RPMI8226 (cell line): Measurements from ENCODE around the gene IRF9.

Experiments
- DNase-seq: peaks from one replicate; pipeline ENCODE4 v3.0.0-alpha.2; 2015

The IRF9 gene

GRCh38 chr14:24178399-24179178, 17.5 kb downstream of the IRF9 start:
- DNase-seq: no peak

DNA sequence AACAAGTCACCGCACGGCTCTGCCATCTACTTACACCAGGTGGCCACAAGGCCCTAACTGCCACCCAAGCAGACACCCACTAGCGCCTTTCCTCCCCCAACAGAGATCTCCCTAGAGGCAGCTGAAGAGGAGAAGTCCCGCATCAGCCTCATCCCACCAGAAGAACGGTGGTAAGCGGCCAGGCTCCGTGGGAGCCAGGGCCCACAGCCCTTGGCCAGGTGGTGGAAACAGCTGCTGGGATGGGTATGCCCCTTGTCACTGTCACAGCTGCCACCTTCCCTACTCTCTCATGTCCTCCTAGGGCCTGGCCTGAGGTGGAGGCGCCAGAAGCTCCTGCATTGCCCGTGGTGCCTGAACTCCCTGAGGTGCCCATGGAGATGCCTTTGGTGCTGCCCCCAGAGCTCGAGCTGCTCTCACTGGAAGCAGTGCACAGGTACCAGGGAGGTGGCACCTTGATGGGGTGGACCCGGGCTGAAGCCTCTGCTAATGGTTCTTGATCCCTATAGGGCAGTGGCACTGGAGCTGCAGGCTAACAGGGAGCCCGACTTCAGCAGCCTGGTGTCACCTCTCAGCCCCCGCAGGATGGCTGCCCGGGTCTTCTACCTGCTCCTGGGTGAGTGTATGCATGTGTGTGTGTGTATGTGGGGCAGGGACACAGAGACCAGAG, 18.4 kb downstream of the IRF9 start:
- no peak for DNase-seq

DNA sequence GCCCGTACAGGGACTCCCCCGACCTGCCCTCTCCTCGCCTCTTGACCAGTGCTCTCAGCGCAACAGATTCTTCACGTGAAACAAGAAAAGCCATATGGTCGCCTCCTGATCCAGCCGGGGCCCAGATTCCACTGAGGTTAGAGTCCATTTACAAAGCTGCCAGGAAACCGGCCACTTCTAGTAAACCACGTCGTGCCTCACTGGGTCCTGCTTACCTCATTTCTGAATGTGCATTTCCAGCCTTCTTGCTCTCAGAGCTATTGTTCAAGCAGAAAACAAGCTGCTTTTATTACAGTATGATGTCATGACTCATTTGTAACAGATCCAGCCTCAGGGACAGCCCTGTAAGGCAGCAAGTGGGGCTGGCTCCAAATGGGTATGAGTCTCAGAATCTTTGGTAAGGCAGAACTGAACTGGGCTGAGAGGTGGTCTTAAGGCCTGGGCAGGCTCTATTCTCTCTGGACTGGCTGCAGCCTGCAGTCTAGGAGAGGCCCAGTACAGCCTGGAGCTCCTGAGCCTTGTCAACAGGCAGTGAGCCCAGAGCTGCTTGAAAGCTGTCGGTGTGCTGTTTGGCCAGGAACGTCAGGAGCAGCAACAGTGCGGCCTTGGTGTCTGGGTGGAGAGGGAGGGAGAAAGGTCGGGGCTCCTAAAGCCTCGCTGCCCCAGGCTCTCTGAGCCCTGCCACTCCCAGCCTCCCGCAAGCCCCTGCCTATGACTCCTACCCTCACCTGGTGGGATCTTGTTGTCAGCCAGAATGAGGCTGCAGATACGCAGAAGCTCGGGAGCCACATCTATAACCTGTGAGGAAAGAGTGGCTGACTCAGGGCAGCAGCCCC, 19.1 kb downstream of the IRF9 start:
- no peak for DNase-seq

- DNase-seq: no peak
Measured at GRCh38 chr14:24181371-24182077, 20.5 kb downstream of the IRF9 start.

- DNase-seq: no peak
Measured at GRCh38 chr14:24182110-24182882, 21.2 kb downstream of the IRF9 start.

DNA sequence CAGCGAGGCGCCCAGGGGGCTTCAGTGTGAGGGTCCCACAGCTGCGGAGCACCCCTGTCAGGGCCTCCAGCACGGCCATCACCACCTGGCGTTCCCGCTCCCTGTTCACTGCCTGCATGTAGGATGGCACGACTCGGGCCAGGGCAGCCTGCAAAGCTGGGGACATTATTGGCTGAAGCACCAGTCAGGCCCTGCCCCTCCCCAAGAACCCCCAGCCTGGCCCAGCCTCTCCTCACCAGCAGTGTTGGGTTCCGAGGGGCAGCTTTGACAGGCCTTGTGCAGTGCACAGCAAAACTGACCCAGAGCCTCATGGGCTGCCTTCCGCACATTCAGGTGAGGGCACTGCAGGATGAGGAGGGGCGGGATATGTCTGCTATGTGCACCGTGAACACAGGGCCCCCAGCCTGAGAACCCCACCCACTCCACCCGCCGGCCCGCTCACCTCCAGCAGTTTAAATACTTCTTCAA, 22.0 kb downstream of the IRF9 start:
- DNase-seq: no peak

DNA sequence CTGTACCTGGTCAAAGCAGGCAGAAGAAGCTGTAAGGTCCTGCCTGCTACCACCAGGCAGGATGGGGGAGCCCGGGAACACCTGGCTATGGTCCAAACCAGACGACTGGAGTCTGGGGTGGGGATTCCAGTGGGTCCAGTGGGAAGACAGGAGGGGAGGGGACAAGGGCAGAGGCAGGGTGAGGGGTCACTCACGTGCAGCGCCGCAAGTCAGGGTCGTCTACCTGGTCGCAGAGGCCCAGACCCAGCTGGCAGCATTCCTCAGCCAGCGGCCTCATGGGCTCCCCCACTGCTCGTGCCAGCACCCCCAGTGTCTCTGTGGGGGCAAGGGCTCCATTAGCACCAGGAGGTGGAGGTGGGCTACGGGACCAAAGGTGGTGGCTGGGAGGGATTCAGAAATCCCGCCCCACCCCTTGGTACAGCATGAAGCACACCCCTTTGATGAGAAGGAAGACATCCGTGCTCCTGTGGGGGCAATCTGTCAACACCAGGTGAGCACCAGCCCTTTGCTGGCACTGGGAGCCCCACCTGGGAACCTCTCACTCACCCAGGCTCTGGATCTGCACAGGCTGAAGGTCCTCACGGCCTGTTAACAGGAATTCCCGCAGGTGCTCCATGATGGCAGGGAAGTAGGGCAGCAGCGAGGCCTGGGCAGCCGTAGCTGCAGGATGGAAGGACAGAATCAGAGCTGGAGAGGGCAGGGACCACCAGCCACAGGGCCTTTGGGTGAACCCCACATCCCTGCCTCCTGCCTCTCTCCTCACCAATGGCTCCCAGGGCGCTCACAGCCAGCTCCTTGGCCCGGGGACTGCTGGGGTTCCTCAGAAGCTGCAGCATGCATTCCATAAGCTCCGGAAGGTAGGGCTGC, 23.3 kb downstream of the IRF9 start:
- DNase-seq: no peak

- DNase-seq: no peak
Measured at GRCh38 chr14:24185026-24185425, 24.0 kb downstream of the IRF9 start.

DNA sequence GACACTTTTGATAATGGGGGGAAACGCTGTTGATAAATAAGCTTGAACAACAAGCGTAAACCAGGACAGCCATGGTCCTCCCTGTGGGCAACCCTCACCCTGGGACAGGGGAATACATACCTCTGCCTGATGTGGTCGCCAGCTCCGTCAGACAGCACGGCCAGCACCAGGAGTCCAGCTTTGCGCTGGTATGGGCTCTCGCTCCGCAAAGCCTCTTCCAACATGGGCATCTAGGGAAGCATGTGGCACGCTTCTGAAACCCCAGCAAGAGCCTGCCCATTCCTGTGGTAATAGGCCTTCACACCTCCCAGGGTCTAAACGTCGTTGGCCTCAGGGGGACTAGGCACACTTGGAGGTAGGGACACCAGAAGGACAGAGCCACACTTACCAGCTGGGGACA, 24.7 kb downstream of the IRF9 start:
- no peak for DNase-seq

DNA sequence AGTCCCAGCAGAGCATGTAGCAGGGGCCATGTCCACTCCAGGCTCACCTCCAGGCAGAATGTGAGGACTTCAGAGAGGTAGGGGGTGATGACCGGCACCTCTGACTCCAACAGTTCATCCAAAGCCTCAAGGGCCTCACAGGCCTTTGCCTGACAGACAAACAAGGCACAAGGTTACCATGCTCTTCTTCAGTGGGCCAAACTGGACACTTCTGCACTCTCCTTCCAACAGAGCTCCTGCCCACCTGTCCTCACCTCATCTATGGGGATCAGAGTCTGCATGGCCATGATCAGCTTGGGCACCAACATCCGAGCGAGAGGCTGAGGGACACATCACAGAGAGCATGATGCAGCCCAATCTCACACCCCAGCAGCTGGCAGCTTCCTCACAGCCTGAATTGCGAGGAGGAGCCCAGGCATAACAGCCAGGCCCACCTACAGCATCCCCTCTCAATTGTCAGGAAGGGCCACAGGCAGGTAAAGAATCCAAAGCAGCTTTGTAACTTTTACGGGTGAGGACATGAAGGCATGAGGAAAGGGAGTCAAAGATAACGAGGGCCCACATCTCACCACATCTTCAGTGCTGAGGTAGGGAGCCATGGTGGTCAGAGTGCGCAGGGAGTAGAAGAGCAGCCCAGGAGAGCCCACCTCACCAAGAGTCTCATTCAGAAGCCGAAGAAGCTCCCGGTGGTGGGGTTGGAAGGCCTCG, 25.9 kb downstream of the IRF9 start:
- DNase-seq: no peak

- DNase-seq: no peak
Measured at GRCh38 chr14:24187539-24187915, 26.5 kb downstream of the IRF9 start.

GRCh38 chr14:24188251-24189058, 27.4 kb downstream of the IRF9 start, which contains the start of gene IPO4:
TSS of gene IPO4 (minus strand) at chr14:24188816. CDS start at chr14:24188787, 29 bp downstream.
- peak; percentile 96 for DNase-seq

- no peak for DNase-seq
Measured at GRCh38 chr14:24189059-24189375, 28.0 kb downstream of the IRF9 start.

GRCh38 chr14:24189460-24189859, 28.4 kb downstream of the IRF9 start:
- DNase-seq: no peak

DNA sequence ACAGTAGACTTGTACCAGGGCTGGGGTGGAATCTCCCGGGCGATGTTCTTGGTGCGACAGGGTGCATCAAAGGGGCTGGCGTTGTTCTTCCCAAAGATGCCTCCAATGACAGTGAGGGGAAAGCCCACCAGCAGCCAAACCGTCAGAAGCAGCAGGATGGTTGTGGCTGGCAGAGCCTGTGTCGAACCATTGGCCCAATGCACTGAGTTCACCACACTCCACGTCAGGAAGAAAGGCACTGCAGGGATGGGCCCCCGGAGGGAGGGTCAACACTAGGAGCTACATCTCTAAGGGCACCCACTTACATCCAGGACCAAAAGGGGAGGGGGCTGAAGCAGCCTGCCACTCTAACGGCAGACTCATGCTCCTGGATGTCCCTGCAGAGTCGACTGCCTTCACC, 29.4 kb downstream of the IRF9 start:
- no peak for DNase-seq

DNA sequence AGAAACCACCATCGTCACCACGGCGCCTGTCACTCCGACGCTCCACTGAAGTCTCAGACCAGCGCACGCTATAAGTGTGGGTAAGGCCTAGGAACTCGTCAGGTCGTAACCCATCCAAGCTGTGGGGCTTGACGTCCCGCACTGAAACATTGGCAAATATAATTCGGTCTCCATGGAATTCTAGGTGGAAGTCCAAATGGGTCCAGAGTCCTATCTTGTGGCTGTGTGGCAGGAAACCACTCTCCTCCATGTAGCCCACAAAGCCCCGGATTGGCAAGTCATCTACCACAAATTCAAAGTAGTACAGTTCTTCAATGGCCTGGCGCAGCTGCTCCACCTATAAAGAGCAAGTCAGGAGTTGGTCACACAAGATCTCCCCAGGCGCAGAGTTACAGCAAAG, 31.9 kb downstream of the IRF9 start:
- no peak for DNase-seq

DNA sequence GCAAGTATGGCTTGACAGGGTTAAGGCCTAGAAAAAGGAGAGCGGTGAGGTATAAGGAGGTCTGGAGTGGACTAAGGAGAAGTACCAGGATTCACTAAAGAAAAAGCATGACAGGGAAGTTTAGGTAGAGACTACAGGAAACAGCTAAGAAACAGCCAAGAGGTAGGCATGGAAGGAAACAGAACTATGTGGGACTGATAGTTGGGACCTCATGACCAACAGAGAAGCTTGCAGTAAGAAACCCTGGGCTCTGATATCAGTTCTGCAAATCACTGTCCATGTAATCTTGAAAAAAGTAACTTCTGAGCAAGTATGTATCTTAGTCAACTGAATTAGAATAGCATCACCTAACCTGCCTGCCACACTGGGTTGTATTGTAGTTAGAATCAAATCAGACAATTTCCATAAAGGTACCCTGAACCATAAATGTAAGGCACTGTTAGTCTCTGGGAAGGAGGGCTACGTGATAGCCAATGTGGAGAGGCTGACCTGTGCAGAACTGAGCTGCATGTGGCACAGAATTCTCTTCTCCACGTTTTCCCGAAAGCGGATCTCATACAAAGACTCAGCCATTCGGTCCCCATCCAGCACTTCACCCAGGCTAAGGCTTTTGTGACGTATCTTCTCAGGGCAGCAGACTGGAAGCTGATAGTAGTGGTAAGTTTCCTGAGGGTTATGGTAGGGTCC, 33.3 kb downstream of the IRF9 start:
- no peak for DNase-seq

- DNase-seq: no peak
Measured at GRCh38 chr14:24194873-24195185, 33.8 kb downstream of the IRF9 start.
